BLaER1 treated with 17β-estradiol and CSF1 and Interleukin-3, amounts not matched to agents 10 nM and 100 nM (cell line): ENCODE results near the gene MBL2.

ENCODE experiments used
- H3K27ac ChIP-seq, 11 experiments: shearing (Covaris generic); formaldehyde crosslinking; 2 replicates each; pipeline ENCODE4 v1.8.1; 2022
- H3K27me3 ChIP-seq, 11 experiments: shearing (Covaris generic); formaldehyde crosslinking; 2 replicates each; pipeline ENCODE4 v1.8.1; 2022
- H3K36me3 ChIP-seq, 11 experiments: shearing (Covaris generic); formaldehyde crosslinking; 2 replicates each; pipeline ENCODE4 v1.8.1; 2022
- H3K4me1 ChIP-seq, 10 experiments: shearing (Covaris generic); formaldehyde crosslinking; 2 replicates each; pipeline ENCODE4 v1.8.1; 2022
- H3K4me2 ChIP-seq, 11 experiments: shearing (Covaris generic); formaldehyde crosslinking; 2 replicates each; pipeline ENCODE4 v1.8.1; 2022
- H3K4me3 ChIP-seq, 10 experiments: shearing (Covaris generic); formaldehyde crosslinking; 2 replicates each; pipeline ENCODE4 v1.8.1; 2022
- H3K9ac ChIP-seq, 11 experiments: shearing (Covaris generic); formaldehyde crosslinking; 2 replicates each; pipeline ENCODE4 v1.8.1; 2022
- H3K9me3 ChIP-seq, 11 experiments: shearing (Covaris generic); formaldehyde crosslinking; replicated peaks in 1 of 11; 2 replicates each; pipeline ENCODE4 v1.8.1; 2022
- H4K20me1 ChIP-seq, 11 experiments: shearing (Covaris generic); formaldehyde crosslinking; 2 replicates each; pipeline ENCODE4 v1.8.1; 2022
- Cebpa-rat ChIP-seq, 11 experiments: shearing (Covaris generic); IDR thresholded peaks; 2 replicates each; pipeline ENCODE4 v1.8.1; 2022

The MBL2 gene

DNA sequence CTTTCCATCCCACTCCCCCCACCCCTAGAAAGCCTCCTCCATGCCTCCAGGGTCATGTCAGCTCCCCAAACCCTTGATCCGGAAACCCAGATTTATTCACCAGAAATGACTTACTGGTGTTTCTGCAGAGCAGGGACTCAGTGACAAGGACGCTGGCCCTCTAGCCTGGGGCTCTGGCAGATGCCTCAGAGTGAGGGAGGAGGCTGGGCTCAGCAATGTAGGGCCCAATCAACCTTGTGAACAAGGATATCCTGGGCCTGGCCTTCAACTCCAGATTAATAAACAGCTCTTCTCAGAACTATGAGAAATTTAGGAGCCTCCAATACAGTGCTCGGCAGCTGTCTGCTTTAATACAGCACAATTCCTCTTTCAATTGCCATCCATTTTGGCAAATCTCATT, at the start of gene MBL2:
Gene MBL2, minus strand, starts transcription at position 162 of the 400 bp plus-strand sequence. CDS start 1,149 bp downstream, outside the sequence.
- peaks cover 0 to 21% (median 5%) of the 10 kb centered on the region in 10 experiments; a peak in 7 of 20 replicates for H3K4me1 ChIP-seq
- peak within 1 kb of the TSS in 5 of 11 experiments; percentile 8 to 81 (median 65); a peak in 9 of 22 replicates for H3K4me2 ChIP-seq
- peaks cover 0 to 7% (median 0%) of the 10 kb centered on the region in 11 experiments; a peak in 1 of 22 replicates for H3K9me3 ChIP-seq
- H4K20me1 ChIP-seq, result no peaks in the 10 kb centered on the region
- no peaks in the 10 kb centered on the region for H3K27me3 ChIP-seq
- H3K36me3 ChIP-seq, result no peaks in the 10 kb centered on the region
- no peak within 1 kb of the TSS for H3K4me3 ChIP-seq
- peak within 1 kb of the TSS in 2 of 11 experiments; percentile 13 to 30; a peak in 2 of 22 replicates for H3K27ac ChIP-seq
- no peak within 1 kb of the TSS for H3K9ac ChIP-seq
- no peak for TF ChIP-seq Cebpa-rat (IDR thresholded peaks at IDR 0.05)

DNA sequence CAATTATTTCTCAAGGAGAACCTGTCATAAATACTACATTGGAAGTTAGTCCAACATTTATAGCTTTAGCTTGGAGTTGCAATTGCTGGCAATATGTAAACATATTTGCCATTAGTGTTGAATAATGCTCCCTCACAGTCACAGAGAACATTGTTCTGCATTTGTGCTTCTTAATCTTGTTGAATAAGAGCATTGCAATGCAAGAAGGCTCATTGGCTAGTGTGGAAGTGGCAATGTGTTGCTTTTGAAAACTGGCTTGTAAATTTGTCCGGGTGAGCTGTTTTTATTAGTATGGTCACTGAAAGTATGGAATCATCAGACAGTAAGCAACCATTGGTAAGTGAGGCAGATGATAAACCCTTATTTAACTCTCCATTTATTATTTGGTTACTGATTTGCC, 47.7 kb upstream of the MBL2 start:
- Histone ChIP-seq H3K4me2 (no peak overlapping the region), H3K4me1 (0 out of 20 replicates have a peak, but pooled peaks cover 0 to 4% (median 0%) of the 10 kb centered on the region in 10 experiments), H4K20me1 (no peaks in the 10 kb centered on the region), H3K9me3 (no peaks in the 10 kb centered on the region), H3K9ac (no peak overlapping the region), H3K36me3 (no peaks in the 10 kb centered on the region), H3K27me3 (no peaks in the 10 kb centered on the region), H3K27ac (no peak overlapping the region), H3K4me3 (no peak overlapping the region)
- no peak for TF ChIP-seq Cebpa-rat (IDR thresholded peaks at IDR 0.05)

DNA sequence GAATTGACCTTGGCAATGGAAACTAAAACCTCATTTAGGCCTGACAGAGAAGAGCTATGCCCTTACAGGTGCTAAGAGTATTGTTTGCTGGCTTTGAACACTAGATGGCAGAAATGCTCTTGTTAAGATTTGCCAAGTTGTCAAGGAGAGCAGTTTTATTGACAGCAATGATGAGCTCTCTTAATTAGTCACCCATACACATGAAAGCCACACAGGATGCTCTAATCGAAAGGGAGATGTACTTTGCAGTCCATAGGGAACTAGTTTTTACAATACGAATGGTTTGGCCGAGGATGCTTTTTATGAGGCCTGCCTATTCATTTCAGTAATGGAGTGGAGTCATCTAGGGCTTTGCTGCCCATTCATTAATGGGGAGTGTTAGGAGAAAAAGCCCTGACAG, 45.4 kb upstream of the MBL2 start:
- H3K9me3 ChIP-seq, result no peaks in the 10 kb centered on the region

DNA sequence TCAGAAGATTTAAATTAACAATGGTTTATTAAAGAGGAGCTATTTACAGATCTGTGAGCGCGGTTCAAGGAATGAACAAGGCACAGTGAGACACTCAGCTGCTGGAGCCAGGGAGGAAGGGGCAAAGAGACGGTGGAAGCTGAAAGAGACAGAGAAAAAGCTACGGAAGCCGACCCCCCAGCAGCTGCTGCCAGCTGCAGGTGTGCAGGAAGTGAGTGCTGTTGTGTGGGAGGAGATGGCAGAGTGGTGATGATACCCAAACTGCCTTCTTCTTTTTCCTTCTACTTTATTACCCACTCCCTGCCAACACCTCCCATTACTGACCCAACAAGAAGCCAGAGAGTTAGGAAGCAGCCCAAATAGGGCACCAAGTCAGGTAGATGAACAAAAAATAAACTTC, 41.9 kb upstream of the MBL2 start:
- no peaks in the 10 kb centered on the region for H3K36me3 ChIP-seq
- H3K4me3 ChIP-seq, result peak overlapping the region in 1 of 10 experiments; percentile 2; a peak in 2 of 20 replicates
- peak overlapping the region; percentile 51 to 89 (median 76) for H3K4me2 ChIP-seq
- H4K20me1 ChIP-seq, result no peaks in the 10 kb centered on the region
- no peak for TF ChIP-seq Cebpa-rat (IDR thresholded peaks at IDR 0.05)
- H3K9me3 ChIP-seq, result peaks cover 0 to 13% (median 8%) of the 10 kb centered on the region in 11 experiments; a peak in 9 of 22 replicates
- peak overlapping the region in 2 of 11 experiments; percentile 3 to 20; a peak in 1 of 22 replicates for H3K9ac ChIP-seq
- peak overlapping the region in 5 of 11 experiments; percentile 21 to 70 (median 62); a peak in 8 of 22 replicates for H3K27ac ChIP-seq
- H3K4me1 ChIP-seq, result peaks cover 6 to 29% (median 22%) of the 10 kb centered on the region in 10 experiments
- no peaks in the 10 kb centered on the region for H3K27me3 ChIP-seq

More for the DNA sequence above, 45.4 kb upstream of the MBL2 start:
- Histone ChIP-seq H4K20me1 (no peaks in the 10 kb centered on the region), H3K27me3 (no peaks in the 10 kb centered on the region), H3K9ac (no peak overlapping the region), H3K27ac (no peak overlapping the region), H3K36me3 (no peaks in the 10 kb centered on the region), H3K4me1 (peaks cover 6 to 26% (median 20%) of the 10 kb centered on the region in 10 experiments), H3K4me2 (no peak overlapping the region; a peak in 1 of 22 replicates), H3K4me3 (no peak overlapping the region)
- TF ChIP-seq Cebpa-rat (IDR thresholded peaks at IDR 0.05), result no peak

DNA sequence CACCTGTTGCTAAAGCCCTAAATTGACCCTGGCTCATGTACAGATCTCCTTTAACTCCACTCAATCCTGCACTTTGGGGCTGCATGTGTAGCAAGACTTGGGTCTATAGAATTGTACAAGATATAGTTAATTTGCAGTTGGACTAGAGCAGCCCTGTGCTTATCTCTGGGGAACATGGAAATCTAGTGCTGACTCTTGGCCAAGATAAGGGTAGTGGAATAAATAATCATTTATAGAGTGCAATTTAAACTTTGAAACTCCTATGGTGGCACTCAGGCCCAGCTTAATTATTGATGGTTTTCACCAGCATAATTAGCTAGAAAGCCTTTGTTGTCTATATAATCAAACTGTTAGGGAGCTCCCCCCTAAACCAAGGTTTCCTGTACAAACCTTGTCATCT, 39.2 kb upstream of the MBL2 start:
- H3K4me1 ChIP-seq, result peaks cover 6 to 29% (median 22%) of the 10 kb centered on the region in 10 experiments
- no peaks in the 10 kb centered on the region for H4K20me1 ChIP-seq
- no peak overlapping the region for H3K4me3 ChIP-seq
- H3K4me2 ChIP-seq, result no peak overlapping the region
- H3K36me3 ChIP-seq, result no peaks in the 10 kb centered on the region
- H3K9me3 ChIP-seq, result peaks cover 0 to 13% (median 8%) of the 10 kb centered on the region in 11 experiments; a peak in 9 of 22 replicates
- no peaks in the 10 kb centered on the region for H3K27me3 ChIP-seq
- H3K9ac ChIP-seq, result no peak overlapping the region
- H3K27ac ChIP-seq, result no peak overlapping the region
- TF ChIP-seq Cebpa-rat (IDR thresholded peaks at IDR 0.05), result no peak

DNA sequence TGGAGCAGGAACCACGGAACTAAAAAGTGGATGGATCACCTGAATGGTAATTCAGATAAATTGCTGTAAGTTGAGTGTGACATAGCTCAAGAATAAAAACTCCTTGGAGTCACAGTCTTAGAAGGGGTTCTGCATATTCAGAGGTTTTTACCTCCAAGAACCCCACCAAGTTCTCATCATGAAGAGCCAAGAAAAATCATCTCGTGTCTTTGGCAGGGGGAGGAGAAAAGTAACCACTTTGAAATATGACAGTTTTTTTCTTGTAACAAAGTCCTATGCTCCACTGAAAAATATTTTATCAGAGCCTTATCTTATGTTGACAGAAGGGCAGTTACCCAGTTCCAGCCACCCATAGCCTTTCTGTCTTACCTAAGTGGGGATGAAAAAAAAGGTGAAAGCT, 38.2 kb upstream of the MBL2 start:
- no peak overlapping the region for H3K4me3 ChIP-seq
- H3K27ac ChIP-seq, result no peak overlapping the region
- H3K27me3 ChIP-seq, result no peaks in the 10 kb centered on the region
- no peak for TF ChIP-seq Cebpa-rat (IDR thresholded peaks at IDR 0.05)
- peaks cover 0 to 13% (median 8%) of the 10 kb centered on the region in 11 experiments; a peak in 9 of 22 replicates for H3K9me3 ChIP-seq
- H3K4me2 ChIP-seq, result no peak overlapping the region
- no peak overlapping the region for H3K9ac ChIP-seq
- no peaks in the 10 kb centered on the region for H4K20me1 ChIP-seq
- H3K4me1 ChIP-seq, result peaks cover 6 to 29% (median 22%) of the 10 kb centered on the region in 10 experiments
- H3K36me3 ChIP-seq, result no peaks in the 10 kb centered on the region

DNA sequence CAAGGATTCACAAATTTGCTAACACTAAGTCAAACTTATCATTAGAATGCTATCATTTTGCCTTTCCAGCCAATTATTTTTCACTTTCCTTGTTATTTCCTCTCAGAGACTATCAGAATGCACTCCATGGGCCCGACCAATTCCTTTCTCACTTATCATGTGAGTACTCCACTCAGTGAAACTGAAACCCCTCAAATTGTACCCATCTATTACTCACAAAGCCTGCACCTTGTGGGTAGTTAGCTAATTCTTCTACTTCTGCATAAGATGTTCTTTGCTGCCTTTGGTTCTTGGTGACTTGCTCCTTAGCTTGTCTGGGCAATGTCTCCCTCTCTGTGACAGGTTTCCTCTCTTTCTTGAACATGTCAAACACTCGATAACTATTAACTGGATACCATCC, 35.2 kb upstream of the MBL2 start:
- Histone ChIP-seq H3K9me3 (peaks cover 0 to 13% (median 8%) of the 10 kb centered on the region in 11 experiments; a peak in 9 of 22 replicates), H3K4me1 (peaks cover 0 to 5% (median under 1%) of the 10 kb centered on the region in 10 experiments; a peak in 7 of 20 replicates), H3K9ac (no peak overlapping the region), H3K27ac (no peak overlapping the region), H3K4me3 (no peak overlapping the region), H3K27me3 (no peaks in the 10 kb centered on the region), H4K20me1 (no peaks in the 10 kb centered on the region), H3K4me2 (no peak overlapping the region), H3K36me3 (no peaks in the 10 kb centered on the region)
- no peak for TF ChIP-seq Cebpa-rat (IDR thresholded peaks at IDR 0.05)

DNA sequence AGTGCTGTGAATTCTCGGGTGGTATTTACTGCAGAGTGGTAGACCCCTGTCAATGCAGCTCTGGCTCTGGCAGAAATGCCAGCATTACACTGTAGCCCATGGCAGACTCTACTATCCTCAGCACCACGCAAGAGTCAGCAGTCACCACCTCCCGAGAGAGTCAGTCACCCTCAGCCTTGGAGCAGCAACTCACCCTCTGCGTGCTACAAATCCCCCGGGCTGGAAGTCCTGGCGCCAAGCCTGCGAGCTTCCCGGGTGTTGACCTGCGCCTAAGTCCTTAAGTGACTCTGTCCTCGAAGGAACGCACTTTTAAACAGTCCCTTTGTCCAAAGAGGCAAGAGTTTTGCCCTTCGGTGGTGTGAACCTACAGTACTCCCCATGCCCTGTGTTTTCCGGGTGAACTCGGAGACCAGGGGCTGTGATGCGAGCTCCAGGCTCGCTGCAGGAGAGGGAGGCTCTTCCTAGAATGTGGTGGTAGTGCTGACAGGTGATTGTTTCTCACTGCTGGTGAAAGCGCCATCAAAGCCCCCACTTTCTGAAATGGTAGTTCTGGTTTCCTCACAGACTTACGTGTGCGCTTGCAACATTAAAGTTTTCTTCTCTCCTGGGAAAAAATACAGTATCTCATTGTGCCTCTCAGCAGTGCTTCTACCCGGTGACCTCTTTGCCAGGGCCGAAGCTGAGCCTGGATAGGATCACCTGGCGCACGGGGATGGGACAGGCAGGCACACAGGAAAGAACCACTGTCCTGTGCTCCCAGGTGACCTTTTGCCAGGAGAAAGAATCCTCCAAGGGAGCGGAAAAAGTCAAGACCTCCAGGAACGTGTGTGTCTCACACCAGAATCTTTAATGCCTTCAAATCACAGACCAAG, 33.1 kb upstream of the MBL2 start:
- H3K36me3 ChIP-seq, result no peaks in the 10 kb centered on the region
- no peak overlapping the region for H3K27ac ChIP-seq
- H3K27me3 ChIP-seq, result no peaks in the 10 kb centered on the region
- H3K4me2 ChIP-seq, result no peak overlapping the region
- H3K9me3 ChIP-seq, result peaks cover 0 to 5% (median under 1%) of the 10 kb centered on the region in 11 experiments; a peak in 7 of 22 replicates
- H3K4me3 ChIP-seq, result no peak overlapping the region
- no peaks in the 10 kb centered on the region for H4K20me1 ChIP-seq
- no peak overlapping the region for H3K9ac ChIP-seq
- no peak for TF ChIP-seq Cebpa-rat (IDR thresholded peaks at IDR 0.05)
- no peaks in the 10 kb centered on the region for H3K4me1 ChIP-seq

DNA sequence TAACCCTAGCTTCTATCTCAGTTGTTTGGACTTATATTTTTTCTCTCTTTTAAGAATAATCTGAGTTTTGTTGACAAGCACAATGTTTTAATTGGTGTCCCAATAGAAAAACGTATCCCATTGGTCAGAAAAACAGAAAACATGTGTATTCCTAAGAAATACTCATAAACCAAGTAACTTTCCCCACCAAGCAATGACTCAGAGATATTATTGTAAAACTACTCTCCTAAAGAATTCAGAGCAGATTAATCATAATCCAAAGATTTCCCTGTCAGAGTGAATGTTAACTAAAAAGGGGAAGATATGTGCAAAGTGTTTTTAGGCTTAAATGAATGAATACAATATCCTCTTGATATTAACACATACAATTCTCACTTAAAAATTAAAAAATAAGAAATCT, 29.4 kb upstream of the MBL2 start:
- no peak overlapping the region for H3K9ac ChIP-seq
- no peaks in the 10 kb centered on the region for H4K20me1 ChIP-seq
- H3K27me3 ChIP-seq, result no peaks in the 10 kb centered on the region
- no peaks in the 10 kb centered on the region for H3K36me3 ChIP-seq
- no peak overlapping the region for H3K4me2 ChIP-seq
- no peaks in the 10 kb centered on the region for H3K4me1 ChIP-seq
- TF ChIP-seq Cebpa-rat (IDR thresholded peaks at IDR 0.05), result no peak
- H3K4me3 ChIP-seq, result no peak overlapping the region
- H3K9me3 ChIP-seq, result peaks cover 0 to 5% (median 0%) of the 10 kb centered on the region in 11 experiments; a peak in 2 of 22 replicates
- H3K27ac ChIP-seq, result no peak overlapping the region
